ENCODE data around the gene KIF23.

GRCh38 chr15:69466733-69467132 lies 52.6 kb downstream of the KIF23 start:
- TF ChIP-seq CTCF (IDR thresholded peaks at IDR 0.05) (no peak), EZH2phosphoT487 (IDR thresholded peaks at IDR 0.05; ENCODE audit: borderline replicate concordance, low read depth) (no peak), USF2 (IDR thresholded peaks at IDR 0.05; ENCODE audit: borderline replicate concordance, low read depth, low read length) (no peak), RCOR1 (IDR thresholded peaks at IDR 0.05; ENCODE audit: low read length) (no peak), NRF1 (IDR thresholded peaks at IDR 0.05; ENCODE audit: low read depth, low read length) (no peak), POLR2AphosphoS5 (IDR thresholded peaks at IDR 0.05; ENCODE audit: low read depth, low read length) (no peak), NFIC (IDR thresholded peaks at IDR 0.05; ENCODE audit: borderline replicate concordance) (no peak), JUND (IDR thresholded peaks at IDR 0.05) (no peak), CHD2 (IDR thresholded peaks at IDR 0.05; ENCODE audit: low read length, partially characterized antibody) (no peak), RAD21 (IDR thresholded peaks at IDR 0.05; ENCODE audit: low read length) (no peak), EP300 (IDR thresholded peaks at IDR 0.05; ENCODE audit: borderline replicate concordance in 1 of 2, low read depth in 1 of 2, low read length in 1 of 2) (no peak), TCF12 (IDR thresholded peaks at IDR 0.05) (no peak)
- TF ChIP-seq, protein P1, sequence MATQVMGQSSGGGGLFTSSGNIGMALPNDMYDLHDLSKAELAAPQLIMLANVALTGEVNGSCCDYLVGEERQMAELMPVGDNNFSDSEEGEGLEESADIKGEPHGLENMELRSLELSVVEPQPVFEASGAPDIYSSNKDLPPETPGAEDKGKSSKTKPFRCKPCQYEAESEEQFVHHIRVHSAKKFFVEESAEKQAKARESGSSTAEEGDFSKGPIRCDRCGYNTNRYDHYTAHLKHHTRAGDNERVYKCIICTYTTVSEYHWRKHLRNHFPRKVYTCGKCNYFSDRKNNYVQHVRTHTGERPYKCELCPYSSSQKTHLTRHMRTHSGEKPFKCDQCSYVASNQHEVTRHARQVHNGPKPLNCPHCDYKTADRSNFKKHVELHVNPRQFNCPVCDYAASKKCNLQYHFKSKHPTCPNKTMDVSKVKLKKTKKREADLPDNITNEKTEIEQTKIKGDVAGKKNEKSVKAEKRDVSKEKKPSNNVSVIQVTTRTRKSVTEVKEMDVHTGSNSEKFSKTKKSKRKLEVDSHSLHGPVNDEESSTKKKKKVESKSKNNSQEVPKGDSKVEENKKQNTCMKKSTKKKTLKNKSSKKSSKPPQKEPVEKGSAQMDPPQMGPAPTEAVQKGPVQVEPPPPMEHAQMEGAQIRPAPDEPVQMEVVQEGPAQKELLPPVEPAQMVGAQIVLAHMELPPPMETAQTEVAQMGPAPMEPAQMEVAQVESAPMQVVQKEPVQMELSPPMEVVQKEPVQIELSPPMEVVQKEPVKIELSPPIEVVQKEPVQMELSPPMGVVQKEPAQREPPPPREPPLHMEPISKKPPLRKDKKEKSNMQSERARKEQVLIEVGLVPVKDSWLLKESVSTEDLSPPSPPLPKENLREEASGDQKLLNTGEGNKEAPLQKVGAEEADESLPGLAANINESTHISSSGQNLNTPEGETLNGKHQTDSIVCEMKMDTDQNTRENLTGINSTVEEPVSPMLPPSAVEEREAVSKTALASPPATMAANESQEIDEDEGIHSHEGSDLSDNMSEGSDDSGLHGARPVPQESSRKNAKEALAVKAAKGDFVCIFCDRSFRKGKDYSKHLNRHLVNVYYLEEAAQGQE (IDR thresholded peaks at IDR 0.05; ENCODE audit: low read depth, low read length), result no peak
- TF ChIP-seq, protein P2, sequence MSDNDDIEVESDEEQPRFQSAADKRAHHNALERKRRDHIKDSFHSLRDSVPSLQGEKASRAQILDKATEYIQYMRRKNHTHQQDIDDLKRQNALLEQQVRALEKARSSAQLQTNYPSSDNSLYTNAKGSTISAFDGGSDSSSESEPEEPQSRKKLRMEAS (IDR thresholded peaks at IDR 0.05; ENCODE audit: low read depth), result no peak
